Prostate gland (tissue), 2 donors: ENCODE measurements around the gene GPR31.
"Not testable (repeated sequence)": the region's sequence is repeated elsewhere in the genome, so short reads cannot be mapped to it uniquely, and the experiment has no call there.

Experiments
- CTCF ChIP-seq, 4 experiments: fragments of 200-600 bp in 2 of 4; fragments of 450-650 bp in 2 of 4; sonication (generic) in 2 of 4; IDR thresholded peaks; 1 replicate in 3 of 4; 2 replicates in 1 of 4; pipeline ENCODE4 v1.5.1; 2016 to 2019; ENCODE audit warnings: antibody characterized with exemption in 4 of 4, mild to moderate bottlenecking in 2 of 4, moderate library complexity in 2 of 4
- POLR2A ChIP-seq: fragments of 450-650 bp; IDR thresholded peaks from one replicate; pipeline ENCODE4 v1.6.1; 2016; ENCODE audit warnings: antibody characterized with exemption, mild to moderate bottlenecking
- POLR2AphosphoS5 ChIP-seq: sonication (generic); formaldehyde crosslinking; IDR thresholded peaks from one replicate; pipeline ENCODE4 v1.6.1; 2017; ENCODE audit warnings: antibody characterized with exemption

- not testable (repeated sequence) for TF ChIP-seq CTCF (IDR thresholded peaks at IDR 0.05); POLR2A; POLR2AphosphoS5
Observed at GRCh38 chr6:167181351-167181750, 23.6 kb upstream of the GPR31 start.
